Measurements from ENCODE around the gene EML4.

The EML4 gene

GRCh38 chr2:42138163-42139015 lies 30.8 kb upstream of the EML4 start:
- DNase-seq: no peak

GRCh38 chr2:42139101-42139500 lies 30.1 kb upstream of the EML4 start:
- no peak for DNase-seq

- no peak for DNase-seq
Observed at GRCh38 chr2:42140496-42140895, 28.7 kb upstream of the EML4 start.

- DNase-seq: no peak
Observed at GRCh38 chr2:42141687-42142546, 27.2 kb upstream of the EML4 start.

- no peak for DNase-seq
Observed at GRCh38 chr2:42142547-42143184, 26.5 kb upstream of the EML4 start.

GRCh38 chr2:42147641-42148274 lies 21.4 kb upstream of the EML4 start:
- DNase-seq: no peak

GRCh38 chr2:42150159-42150558 lies 19.0 kb upstream of the EML4 start:
- no peak for DNase-seq

GRCh38 chr2:42153944-42154581 lies 15.1 kb upstream of the EML4 start:
- no peak for DNase-seq

GRCh38 chr2:42156721-42157120 lies 12.4 kb upstream of the EML4 start:
- no peak for DNase-seq

GRCh38 chr2:42161444-42161843 lies 7.7 kb upstream of the EML4 start:
- no peak for DNase-seq

- no peak for DNase-seq
Observed at GRCh38 chr2:42163444-42164045, 5.6 kb upstream of the EML4 start.

- no peak for DNase-seq
Observed at GRCh38 chr2:42164046-42164445, 5.1 kb upstream of the EML4 start.

GRCh38 chr2:42164971-42165370 lies 4.2 kb upstream of the EML4 start:
- no peak for DNase-seq

- no peak for DNase-seq
Observed at GRCh38 chr2:42167458-42167857, 1.7 kb upstream of the EML4 start.

- no peak for DNase-seq
Observed at GRCh38 chr2:42168459-42169099, 574 bp upstream of the EML4 start.

- DNase-seq: peak; percentile 24
Observed at GRCh38 chr2:42169874-42170521, 845 bp downstream of the EML4 start.

GRCh38 chr2:42170619-42171395 lies 1.7 kb downstream of the EML4 start:
- DNase-seq: no peak

GRCh38 chr2:42171396-42171980 lies 2.3 kb downstream of the EML4 start:
- DNase-seq: peak; percentile 56

GRCh38 chr2:42172020-42172419 lies 2.9 kb downstream of the EML4 start:
- DNase-seq: no peak

- DNase-seq: no peak
Observed at GRCh38 chr2:42172566-42172965, 3.4 kb downstream of the EML4 start.

Measured in activated CD4-positive, alpha-beta T cell treated with anti-CD3 and anti-CD28 coated beads, Interleukin-2, Interleukin-6, amounts not matched to agents 100 ng/mL and 50 ng/mL, durations not matched to agents 16 hours and 8 hours (primary cell).